HG02571 (cell line): Measurements from ENCODE around the gene SFXN4.
A peak's percentile ranks its signal among the peaks of the same experiment; 100 is the strongest.
"Not testable (repeated sequence)": the region's sequence is repeated elsewhere in the genome, so short reads cannot be mapped to it uniquely, and the experiment has no call there.

Source experiments
- ATAC-seq: cut with Tn5 transposase; IDR thresholded peaks from one replicate; pipeline ENCODE4 v1.9.1; 2021; ENCODE audit warnings: mild to moderate bottlenecking, moderate library complexity; ENCODE audit not compliant: unreplicated experiment

Gene SFXN4

DNA sequence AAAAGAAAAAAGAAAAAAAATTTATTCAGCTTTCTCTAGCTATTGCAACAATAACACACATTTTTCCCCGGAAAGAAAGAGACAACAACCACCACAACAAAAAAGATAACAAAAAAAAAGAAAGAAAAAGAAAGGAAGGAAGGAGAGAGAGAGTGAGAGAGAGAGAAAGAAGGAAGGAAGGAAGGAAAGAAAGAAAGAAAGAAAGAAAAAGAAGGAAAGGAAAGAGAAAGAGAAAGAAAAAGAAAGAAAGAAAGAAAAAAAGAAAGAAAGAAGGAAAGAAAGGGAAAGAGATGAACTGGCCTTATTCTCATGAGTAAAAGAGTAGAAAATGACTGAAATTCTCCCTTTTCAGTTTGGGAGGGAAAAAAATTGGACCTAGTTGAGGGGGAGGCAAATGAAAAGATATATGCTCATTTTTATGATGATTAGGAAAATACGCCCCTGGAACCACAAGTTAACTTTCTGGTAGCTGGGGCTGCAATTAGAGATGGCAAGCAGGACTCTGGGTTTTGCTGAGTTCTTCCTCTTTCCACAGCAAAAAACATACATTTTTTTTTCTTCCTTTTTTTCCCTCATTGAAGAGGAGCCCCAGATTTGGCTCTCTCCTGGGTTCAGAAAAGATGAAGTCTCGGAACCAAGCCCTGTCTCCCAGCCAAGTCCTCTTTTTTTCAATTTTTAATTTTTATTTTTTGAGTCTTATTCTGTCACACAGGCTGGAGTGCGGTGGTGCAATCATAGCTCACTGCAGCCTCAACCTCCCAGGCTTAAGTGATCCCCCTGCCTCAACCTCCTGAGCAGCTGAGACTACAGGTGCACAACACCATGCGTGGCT is 25.7 kb upstream of the SFXN4 start:
- no peak for ATAC-seq

DNA sequence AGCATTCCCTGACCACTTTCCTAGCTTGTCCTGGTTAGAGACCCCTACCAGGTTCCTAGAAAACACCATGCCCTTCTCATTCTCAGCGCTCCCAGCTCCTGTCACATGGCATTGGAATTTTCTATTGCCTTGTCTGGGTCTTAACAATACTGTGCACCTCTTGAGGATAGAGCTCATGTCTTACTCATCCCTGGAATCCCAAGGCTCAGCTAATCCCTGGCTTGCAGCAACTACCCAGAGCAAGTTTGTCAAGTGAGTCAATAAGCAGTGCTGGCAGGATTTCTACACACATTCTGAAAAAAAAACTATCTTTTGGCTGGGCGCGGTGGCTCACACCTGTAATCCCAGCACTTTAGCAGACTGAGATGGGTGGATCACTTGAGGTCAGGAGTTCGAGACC is 24.8 kb upstream of the SFXN4 start:
- ATAC-seq = no peak

DNA sequence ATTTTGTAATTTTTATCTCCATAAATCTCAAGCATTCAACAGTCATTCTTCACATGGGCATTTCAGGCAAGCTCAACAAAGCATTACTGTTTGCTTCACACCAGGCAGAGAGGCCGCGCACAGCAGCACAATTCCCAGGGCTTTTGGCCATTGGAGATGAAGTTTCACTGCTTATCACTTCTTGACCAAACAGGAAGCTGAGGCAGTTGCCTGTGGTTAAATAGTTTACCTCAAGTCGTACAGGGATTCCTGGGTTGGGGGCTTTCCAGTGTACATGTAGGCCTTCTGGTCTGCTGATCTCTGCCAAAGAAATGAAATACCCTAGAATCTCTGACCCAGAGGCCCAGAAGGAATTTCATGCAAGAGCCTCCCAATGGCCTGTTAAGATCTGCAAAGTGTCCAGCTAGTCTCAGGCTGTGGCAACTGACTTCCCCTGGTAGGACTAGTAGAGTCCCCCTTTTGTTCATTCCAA is 24.3 kb upstream of the SFXN4 start:
- ATAC-seq = no peak

DNA sequence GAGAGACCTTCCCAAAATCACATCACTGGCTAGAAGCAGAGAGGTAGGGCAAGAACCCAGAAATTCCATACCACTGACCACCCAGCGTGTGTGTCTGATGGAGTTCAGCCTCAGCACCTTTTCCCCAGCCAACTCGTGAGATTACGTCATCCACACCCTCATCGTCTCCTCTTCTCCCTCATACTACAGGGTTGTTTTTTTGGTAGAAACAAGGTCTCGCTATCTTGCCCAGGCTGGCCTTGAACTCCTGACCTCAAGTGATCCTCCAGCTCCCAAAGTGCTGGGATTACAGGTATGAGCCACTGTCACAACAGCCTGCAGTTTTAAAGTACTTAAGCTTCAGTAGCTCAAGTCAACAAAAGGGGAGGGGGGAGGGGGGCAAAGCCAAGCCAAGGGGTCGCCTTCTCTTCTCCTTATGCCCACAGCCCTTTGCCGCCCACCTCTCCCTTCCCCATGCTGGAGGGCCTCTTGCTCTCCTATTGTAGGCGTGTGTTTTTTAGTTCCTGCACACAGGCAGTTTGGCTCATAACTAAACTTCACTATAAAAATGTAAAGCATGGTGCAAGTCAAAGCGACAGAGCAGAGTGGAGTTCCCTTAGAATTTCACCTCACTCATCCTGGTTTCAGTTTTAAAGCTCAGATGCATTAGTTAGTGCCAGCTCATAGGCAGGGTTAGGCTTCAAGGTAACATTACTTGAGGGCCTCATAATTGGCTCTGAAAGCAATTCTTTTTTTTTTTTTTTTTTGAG is 18.3 kb upstream of the SFXN4 start:
- ATAC-seq = no peak

DNA sequence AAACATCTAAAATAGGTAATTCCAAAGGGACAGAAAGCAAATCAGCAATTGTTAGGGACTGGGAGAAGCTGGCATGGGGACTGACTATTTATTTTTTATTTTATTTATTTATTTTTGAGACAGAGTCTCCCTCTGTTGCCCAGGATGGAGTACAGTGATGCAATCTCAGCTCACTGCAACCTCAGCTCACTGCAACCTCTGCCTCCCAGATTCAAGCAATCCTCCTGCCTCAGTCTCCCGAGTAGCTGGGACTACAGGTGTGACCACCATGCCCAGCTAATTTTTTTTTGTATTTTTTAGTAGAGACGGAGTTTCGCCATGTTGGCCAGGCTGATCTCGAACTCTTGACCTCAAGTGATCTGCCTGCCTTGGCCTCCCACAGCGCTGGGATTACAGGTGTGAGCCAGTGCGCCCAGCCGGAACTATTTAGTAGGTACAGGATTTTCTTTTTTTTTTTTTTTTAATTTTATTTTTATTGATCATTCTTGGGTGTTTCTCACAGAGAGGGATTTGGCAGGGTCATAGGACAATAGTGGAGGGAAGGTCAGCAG is 15.4 kb upstream of the SFXN4 start:
- ATAC-seq = not testable (repeated sequence)

DNA sequence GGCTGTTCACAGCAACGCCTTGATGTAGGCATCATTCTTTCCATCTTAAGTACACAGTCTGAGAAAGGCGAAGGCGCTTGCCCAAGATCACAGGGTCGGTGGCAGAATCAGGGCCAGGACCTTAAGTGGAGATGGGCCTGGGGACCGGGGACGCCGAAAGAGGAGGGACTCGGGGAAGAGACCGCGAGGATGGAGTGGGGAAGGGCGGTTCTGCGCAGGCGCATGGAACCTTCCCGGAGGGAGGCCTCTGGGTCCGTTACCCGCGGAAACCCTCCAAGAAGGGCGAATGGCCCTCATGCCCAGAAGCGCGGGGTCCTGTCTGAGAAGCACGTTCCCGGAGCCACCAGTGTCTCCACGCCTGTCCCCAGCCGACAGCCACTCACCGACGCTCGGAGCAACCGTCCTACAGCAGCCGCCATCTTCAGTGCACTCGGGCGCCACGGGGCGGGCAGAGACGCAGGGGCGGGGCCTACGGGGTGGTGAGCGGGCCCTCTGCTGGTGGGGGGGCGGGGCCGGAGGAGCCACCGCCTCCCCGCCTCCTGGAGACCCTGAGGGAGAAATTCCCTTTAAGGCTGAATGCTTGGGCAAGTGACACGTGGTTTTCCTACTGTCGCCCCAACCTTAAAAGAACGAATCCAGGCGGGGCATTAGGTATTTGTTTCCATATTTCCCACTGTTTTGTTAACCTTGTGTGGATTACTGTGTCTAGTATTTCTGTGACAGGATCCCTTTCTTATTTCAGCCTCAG is 13.0 kb upstream of the SFXN4 start, which contains the start of gene PRDX3:
TSS of gene PRDX3 (minus strand) at position 441 of the 748 bp plus-strand sequence. CDS start at position 419, 22 bp downstream.
- ATAC-seq = peak; percentile 89

DNA sequence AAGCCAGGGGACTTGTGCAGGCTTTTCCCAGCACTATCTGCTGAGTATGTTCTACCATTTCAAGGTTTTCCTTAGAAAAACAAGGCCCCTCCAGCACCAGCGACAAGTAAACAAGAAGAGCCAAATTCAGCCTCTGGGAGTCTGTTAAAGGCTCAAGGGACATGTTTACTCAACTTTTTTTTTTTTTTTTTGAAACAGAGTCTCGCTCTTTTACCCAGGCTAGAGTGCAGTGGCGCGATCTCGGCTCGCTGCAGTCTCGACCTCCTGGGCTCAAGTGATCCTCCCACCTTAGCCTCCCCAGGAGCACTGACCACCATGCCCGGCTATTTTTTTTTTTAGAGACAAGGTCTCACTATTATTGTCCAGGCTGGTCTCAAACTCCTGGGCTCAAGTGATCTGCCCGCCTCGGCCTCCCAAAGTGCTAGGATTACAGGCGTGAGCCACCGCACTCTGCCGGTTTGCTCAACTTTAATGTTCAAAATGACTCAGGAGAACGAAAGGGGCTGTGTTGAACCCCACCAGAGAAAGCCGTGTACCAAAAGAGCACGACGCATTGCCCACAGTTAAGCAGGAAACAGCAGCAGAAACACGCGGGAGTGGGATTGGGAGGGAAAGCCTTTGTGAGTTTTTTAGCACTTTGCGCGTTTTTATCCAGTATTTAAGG is 12.3 kb upstream of the SFXN4 start:
- ATAC-seq = peak; percentile 23

DNA sequence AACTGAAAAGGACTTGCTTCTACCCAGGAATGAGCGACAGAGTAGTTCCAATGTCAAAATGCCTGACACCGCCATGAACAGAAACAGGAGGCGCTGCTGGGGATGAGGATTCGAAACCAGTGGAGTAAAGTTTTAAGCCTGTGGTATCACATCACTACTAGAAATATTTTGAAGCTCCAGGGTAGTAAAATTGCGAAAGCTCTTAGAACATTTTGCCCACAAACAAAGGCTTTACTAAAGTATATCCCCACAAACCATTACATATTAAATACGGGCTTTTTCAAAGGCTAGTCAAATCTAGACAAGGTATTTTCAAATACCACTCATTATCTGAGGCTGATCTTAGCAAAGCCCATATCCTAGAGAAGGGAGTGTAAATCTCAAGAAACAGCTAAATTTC is 10.7 kb upstream of the SFXN4 start:
- no peak for ATAC-seq

DNA sequence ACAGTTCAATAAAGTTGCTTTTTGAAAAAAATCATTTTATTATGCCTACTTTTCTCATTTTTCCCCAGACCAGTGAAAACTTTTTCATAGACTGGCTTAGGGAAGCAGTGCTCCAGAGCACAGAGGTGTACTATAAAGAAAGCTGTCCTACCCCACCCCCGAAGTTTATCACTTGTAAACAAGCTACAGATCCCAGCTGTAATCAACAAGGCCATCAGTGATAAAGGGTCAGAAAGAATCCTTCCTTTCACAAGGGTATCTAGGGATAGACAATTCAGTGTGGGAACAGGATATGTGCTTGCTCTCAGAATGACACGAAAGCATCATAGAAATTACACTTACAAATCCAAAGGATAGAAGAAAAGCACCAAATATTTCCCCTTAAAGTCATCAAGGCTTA is 8.6 kb upstream of the SFXN4 start:
- no peak for ATAC-seq

DNA sequence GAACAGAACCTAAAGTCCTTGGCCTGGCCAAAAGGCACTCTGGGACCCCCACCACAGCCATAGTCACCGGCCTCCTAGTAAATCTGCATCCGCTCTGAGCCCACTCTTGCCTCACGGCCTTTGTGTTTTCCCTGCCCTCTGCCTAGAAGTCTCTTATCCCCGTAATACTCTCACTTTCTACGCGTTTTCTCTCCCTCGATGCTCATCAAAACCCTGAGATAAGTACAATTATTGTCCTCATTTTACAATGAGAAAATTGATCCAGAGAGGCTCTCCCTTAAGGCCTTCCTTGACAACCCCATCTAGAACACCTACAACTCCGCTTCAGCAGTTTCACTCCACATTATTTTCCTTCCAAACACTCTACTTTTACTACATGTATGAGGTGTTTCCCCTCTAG is 1.5 kb upstream of the SFXN4 start:
- ATAC-seq = no peak

DNA sequence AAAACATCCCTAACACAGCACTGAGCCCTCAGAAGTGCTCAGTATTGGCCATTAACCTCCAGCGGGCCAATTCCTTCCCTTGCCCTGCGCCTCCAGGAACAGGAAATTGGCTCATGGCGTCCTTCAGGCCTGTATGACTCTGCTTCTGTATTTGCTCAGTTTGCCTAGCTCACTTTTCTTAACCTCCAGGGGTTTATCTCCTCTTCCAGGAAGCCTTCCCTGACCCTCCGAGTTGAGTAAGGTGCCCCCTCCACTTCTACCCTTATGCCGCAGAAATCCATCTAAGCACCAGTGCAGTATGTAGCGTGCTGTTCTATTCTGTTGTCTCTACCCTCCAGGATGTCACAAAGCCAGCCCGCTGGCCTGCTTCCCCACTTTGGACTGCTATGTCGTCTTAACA is 1.1 kb upstream of the SFXN4 start:
- ATAC-seq = no peak

DNA sequence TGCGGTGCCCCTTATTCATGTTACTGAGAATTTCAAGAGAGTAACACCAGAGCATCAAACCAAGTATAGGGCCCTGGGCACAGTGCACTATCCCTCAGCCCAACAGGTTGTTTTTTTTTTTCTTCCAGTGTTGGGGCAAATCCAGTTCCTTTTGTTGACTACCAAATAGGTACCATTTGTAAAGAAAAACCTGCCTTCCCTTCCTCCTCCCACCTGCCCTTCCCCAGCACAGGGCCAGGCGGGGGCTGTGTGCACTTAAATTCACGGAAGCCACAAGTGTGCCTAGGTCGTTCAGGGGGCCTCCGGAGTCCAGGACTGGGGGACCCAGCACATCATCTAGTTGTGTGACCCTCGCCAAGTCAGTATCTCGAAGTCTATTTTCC is 595 bp upstream of the SFXN4 start:
- peak; percentile 2 for ATAC-seq

DNA sequence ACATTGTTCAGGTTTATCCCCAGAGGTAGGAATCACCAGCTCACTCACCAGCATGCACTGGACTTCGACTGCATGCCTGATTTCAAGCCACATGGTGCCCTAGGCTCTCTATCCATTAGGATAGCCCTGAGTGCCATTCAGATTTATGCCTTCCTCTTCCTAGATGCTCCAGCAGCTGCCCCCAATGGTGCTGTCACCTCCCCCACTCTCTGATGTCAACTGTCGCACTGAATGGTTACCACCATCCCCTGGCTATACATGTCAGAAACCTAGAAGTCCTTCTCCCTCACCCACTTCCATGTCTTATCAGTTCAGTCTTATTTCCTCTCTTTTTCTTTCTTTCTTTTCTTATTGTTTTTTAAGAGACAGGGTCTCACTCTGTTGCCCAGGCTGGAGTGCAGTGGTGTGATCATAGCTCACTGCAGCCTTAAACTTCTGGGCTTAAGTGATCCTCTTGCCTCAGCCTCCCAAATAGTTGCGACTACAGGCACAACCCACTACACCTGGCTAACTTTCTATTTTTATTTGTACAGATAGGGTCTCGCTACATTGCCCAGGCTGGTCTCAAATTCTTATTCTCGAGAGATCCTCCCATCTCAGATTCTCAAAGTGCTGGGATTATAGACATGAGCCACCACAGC is 2.9 kb downstream of the SFXN4 start:
- no peak for ATAC-seq

DNA sequence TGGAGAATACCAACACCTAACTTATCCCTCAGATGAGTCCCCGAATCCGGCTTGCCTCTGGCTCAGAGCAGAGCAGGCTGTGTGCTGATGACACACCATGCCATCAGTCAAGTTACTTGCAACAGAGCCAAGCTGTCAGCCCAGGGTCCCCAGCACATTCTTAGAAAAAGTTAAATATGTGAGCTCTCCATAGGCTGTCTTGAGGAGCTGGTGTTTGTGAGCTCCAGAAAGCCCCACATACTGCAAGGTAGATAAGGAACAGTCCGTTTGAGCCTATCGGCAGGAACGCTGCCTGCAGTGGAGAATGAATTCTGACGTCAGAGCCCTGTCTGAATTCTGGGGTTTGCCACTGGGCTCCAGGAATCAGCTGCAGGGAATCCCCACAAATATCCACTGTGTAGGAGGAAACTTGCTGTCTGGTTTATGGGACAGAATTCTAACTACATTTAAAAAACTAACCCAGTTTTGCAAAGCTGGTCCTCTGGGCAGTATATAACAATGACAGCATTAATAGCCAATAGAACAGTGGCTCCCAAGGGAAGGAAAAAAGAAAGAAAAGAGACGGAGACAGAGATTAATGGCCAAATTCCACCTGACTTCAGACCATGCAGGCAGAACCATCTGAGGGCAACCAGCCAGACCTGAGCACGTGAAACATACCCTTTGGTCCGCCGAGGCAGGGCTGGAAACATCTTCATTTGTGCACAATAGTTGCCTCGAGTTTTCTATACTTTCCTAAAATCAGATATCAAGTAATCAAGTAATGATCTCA is 3.6 kb downstream of the SFXN4 start:
- no peak for ATAC-seq

DNA sequence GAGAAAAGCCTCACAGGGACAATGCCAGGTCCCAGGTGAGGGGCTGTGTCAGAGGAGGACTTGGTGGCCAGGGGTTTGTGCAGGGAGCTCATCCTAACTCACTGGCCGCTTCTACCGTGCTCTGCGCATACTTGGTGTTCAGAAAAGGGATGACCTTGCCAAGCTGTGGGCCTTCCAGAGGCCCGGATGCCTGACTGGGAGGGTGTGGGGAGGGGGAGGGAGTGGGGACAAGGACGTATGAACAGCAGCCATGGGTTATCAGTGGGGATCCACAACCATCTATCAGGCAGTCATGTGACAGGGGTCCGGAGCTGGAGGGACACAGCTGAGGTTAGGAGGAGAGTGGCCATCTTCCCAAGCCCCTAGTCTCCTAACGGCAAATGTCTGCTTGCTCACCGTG is 6.2 kb downstream of the SFXN4 start:
- no peak for ATAC-seq

DNA sequence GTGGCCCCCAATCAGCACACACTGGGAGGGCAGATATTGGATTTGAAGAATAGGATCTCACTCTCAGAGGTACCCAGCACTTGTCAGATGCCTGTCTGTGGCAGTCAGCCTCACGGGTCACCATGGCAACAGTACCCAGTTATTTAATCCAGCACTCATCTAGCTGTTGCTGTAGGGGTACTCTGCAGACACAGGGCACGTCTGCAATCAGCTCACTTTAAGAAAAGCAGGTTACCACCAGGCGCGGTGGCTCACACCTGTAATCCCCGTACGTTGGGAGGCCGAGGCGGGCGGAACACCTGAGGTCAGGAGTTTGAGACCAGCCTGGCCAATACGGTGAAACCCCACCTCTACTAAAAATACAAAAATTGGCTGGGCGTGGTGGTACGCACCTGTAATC is 11.9 kb downstream of the SFXN4 start:
- ATAC-seq = no peak

DNA sequence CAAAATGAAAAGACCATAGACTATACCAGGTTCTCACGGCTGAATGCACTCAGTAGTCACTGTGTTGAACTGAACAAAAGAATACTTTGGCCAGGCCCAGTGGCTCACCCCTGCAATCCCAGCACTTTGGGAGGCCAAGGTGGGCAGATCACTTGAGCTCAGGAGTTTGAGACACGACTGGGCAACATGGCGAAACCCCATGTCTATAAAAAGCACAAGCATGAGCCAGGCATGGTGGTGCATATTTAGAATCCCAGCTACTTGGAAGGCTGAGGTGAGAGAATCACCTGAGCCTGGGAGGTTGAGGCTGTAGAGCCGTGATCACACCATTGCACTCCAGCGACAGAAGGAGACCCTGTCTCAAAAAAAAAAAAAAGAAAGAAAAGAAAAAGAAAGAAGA is 12.5 kb downstream of the SFXN4 start:
- no peak for ATAC-seq

DNA sequence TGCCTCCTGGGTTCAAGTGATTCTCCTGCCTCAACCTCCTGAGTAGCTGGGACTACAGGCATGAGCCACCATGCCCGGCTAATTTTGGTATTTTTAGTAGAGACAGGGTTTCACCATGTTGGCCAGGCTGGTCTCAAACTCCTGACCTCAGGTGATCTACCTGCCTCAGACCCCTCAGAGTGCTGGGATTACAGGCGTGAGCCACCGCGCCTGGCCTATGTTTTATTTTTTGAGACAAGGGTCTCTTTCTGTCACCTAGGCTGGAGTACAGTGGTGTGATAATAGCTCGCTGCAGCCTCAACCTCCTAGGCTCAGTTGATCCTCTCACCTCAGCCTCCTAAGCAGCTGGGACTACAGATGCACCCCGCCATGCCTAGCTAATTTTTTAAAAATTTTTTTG is 13.9 kb downstream of the SFXN4 start:
- ATAC-seq = not testable (repeated sequence)

DNA sequence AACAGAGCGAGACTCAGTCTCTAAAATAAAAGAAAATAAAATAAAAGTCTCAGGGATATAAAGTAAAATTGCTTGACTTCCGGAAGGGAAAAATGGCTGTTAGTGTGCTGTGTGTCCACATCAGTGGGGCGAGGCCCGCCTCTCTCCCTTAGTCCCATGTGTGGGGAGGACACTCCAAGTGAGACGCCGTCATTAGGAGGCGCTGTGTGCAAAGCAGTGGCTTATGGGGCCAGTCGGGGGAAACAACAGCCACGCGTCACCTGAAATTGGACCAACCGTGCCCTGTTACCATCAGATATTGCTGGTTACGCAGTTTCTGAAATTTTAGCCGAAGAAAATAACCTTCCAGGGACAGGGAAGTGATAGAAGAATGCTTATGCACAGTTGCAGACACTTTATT is 15.8 kb downstream of the SFXN4 start:
- ATAC-seq = no peak
